Nephron (organoid): ENCODE data around the gene SLAMF8.
A peak's percentile ranks its signal among the peaks of the same experiment; 100 is the strongest.

Experiments
- H3K27ac Mint-ChIP-seq, 3 experiments: 2 replicates each; pipeline ENCODE4 v1.8.0; 2020; ENCODE audit warnings: mixed read lengths in 3 of 3, mild to moderate bottlenecking in 2 of 3, moderate library complexity in 1 of 3
- H3K27me3 Mint-ChIP-seq: 2 replicates; pipeline ENCODE4 v1.8.0; 2021; ENCODE audit warnings: low read depth, mild to moderate bottlenecking, moderate library complexity, mixed read lengths
- H3K36me3 Mint-ChIP-seq: 2 replicates; pipeline ENCODE4 v1.8.0; 2020; ENCODE audit warnings: low read depth, mixed read lengths
- H3K4me1 Mint-ChIP-seq: 2 replicates; pipeline ENCODE4 v1.8.0; 2020; ENCODE audit warnings: mixed read lengths
- H3K4me3 Mint-ChIP-seq, 3 experiments: 2 replicates each; pipeline ENCODE4 v1.8.0; 2020; ENCODE audit warnings: mild to moderate bottlenecking in 3 of 3, mixed read lengths in 3 of 3, moderate library complexity in 2 of 3
- H3K9me3 Mint-ChIP-seq: 2 replicates; pipeline ENCODE4 v1.8.0; 2020; ENCODE audit warnings: mixed read lengths
- TF ChIP-seq, protein P1 (sequence below), 3 experiments: fragments of 200-600 bp; sonication (generic); IDR thresholded peaks; one replicate each; pipeline ENCODE4 v1.5.0; 2021; ENCODE audit warnings: antibody characterized with exemption in 3 of 3; ENCODE audit not compliant: unreplicated experiment in 3 of 3

The SLAMF8 gene

DNA sequence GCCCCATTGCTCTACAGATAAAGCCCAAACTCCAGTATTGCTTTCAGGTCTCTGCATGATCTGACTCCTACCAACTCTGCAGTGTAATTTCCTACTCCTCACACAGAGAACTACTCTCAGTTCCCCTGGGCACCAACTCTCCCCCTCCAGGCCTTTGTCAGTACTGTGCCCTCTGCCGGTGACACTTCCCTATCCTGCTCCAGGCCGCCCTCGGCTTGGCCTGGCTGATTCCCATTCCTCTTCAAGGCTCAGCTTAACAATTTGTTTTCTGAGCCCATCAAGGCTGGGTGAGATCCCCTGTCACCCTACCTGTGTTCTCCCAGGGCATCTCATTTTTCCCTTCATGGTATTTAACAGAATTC lies 2.6 kb downstream of the SLAMF8 start:
- Mint-ChIP-seq H3K4me1 (peaks cover 11% of the 10 kb centered on the region), H3K36me3 (no peaks in the 10 kb centered on the region), H3K9me3 (no peaks in the 10 kb centered on the region), H3K27me3 (peaks cover 30% of the 10 kb centered on the region), H3K27ac (peak overlapping the region; percentile 66 to 95 (median 89)), H3K4me3 (peak overlapping the region; percentile 5 to 44 (median 17))
- TF ChIP-seq, protein P1, sequence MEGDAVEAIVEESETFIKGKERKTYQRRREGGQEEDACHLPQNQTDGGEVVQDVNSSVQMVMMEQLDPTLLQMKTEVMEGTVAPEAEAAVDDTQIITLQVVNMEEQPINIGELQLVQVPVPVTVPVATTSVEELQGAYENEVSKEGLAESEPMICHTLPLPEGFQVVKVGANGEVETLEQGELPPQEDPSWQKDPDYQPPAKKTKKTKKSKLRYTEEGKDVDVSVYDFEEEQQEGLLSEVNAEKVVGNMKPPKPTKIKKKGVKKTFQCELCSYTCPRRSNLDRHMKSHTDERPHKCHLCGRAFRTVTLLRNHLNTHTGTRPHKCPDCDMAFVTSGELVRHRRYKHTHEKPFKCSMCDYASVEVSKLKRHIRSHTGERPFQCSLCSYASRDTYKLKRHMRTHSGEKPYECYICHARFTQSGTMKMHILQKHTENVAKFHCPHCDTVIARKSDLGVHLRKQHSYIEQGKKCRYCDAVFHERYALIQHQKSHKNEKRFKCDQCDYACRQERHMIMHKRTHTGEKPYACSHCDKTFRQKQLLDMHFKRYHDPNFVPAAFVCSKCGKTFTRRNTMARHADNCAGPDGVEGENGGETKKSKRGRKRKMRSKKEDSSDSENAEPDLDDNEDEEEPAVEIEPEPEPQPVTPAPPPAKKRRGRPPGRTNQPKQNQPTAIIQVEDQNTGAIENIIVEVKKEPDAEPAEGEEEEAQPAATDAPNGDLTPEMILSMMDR (IDR thresholded peaks at IDR 0.05; ENCODE audit: unreplicated experiment in 3 of 3): peak; percentile 35 to 48 (median 36)

DNA sequence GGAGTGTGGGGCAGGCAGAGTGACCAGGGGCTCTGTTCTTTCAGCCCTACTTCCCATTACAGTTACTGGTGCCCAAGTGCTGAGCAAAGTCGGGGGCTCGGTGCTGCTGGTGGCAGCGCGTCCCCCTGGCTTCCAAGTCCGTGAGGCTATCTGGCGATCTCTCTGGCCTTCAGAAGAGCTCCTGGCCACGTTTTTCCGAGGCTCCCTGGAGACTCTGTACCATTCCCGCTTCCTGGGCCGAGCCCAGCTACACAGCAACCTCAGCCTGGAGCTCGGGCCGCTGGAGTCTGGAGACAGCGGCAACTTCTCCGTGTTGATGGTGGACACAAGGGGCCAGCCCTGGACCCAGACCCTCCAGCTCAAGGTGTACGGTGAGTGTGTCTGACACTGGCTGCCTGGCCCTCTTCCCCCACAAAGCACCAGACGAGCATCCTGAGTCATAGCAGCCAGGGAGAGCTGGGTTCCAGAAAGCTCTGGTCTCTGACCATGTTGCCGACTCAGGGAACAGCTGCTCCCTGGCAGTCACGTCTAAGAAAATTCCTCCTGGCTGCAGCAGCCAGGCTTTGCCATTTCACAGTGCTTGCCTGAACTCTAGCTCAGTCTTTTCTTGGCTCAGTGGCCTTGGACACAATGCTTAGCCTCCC lies 3.3 kb downstream of the SLAMF8 start:
- Mint-ChIP-seq H3K36me3 (no peaks in the 10 kb centered on the region), H3K4me1 (peaks cover 11% of the 10 kb centered on the region), H3K9me3 (no peaks in the 10 kb centered on the region), H3K27me3 (peaks cover 23% of the 10 kb centered on the region), H3K4me3 (no peak overlapping the region), H3K27ac (peak overlapping the region; percentile 66 to 95 (median 89))
- TF ChIP-seq, protein P1 (IDR thresholded peaks at IDR 0.05; ENCODE audit: unreplicated experiment in 3 of 3): no peak

- Mint-ChIP-seq H3K27ac (no peak overlapping the region), H3K4me1 (peaks cover 11% of the 10 kb centered on the region), H3K36me3 (no peaks in the 10 kb centered on the region), H3K4me3 (no peak overlapping the region), H3K9me3 (no peaks in the 10 kb centered on the region), H3K27me3 (peaks cover 18% of the 10 kb centered on the region)
- TF ChIP-seq, protein P1 (IDR thresholded peaks at IDR 0.05; ENCODE audit: unreplicated experiment in 3 of 3): no peak
Measured at GRCh38 chr1:159830722-159831121, 4.0 kb downstream of the SLAMF8 start.

DNA sequence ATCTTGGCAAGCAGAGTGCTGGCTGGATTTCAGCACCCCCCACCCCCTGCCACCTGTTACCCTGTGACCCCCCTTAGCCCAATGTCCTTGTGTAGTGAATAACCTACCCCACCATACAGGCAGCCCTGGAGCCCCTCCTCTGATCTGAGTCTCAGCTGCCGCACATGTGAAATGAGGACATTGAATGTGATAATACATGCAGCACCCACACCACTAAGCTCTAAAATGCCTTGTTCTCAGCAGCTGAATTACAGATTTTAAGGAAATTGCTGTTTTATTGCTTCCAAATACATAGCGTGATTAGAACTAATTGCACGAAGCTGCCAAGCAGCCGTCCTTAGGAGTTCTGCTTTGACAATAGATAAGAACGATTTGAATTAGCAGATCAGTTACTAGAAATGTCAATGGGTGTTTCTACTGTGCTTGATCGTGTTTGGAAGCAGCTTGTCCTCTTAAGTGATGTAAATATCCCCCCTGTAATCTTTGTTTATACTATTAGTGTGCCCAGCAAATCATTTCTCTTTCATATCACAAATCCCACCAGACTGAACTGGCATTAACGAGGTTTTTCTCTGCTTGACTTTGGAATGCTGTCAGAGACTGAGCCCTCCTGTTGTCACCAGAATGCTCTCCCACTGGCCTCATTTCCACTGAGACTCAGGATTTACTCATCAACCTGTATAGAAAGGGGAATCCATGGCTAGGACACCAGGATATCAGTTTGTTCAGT lies 4.9 kb downstream of the SLAMF8 start:
- peak overlapping the region in 2 of 3 experiments; percentile 53 to 79 for H3K27ac Mint-ChIP-seq
- H3K9me3 Mint-ChIP-seq: no peaks in the 10 kb centered on the region
- peaks cover 18% of the 10 kb centered on the region for H3K27me3 Mint-ChIP-seq
- H3K4me1 Mint-ChIP-seq: peaks cover 11% of the 10 kb centered on the region
- no peaks in the 10 kb centered on the region for H3K36me3 Mint-ChIP-seq
- TF ChIP-seq, protein P1 (IDR thresholded peaks at IDR 0.05; ENCODE audit: unreplicated experiment in 3 of 3): no peak
- H3K4me3 Mint-ChIP-seq: no peak overlapping the region

DNA sequence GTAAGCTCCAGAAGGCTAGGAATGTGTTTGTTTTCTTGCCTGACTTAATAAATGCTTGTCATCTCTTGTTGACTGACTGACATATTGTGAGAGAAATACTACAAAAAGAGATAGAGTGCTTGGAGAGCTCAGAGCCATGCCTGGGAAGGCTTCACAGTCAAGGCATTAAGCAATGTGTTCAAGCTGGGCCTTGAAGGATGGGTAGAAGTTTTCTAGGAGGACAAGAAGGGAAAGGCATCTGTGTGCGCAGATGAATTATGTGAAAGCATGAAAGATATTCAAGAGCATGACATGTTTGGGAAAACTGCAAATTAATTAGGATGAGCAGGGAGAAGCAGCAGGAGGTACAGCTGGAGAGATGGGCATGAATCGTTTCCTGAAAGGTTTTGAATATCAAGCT lies 5.6 kb downstream of the SLAMF8 start:
- no peaks in the 10 kb centered on the region for H3K36me3 Mint-ChIP-seq
- H3K9me3 Mint-ChIP-seq: no peaks in the 10 kb centered on the region
- H3K27me3 Mint-ChIP-seq: peaks cover 18% of the 10 kb centered on the region
- H3K27ac Mint-ChIP-seq: peak overlapping the region in 1 of 3 experiments; percentile 48
- no peak overlapping the region for H3K4me3 Mint-ChIP-seq
- peaks cover 11% of the 10 kb centered on the region for H3K4me1 Mint-ChIP-seq
- TF ChIP-seq, protein P1 (IDR thresholded peaks at IDR 0.05; ENCODE audit: unreplicated experiment in 3 of 3): no peak
